22Rv1 (cell line): ENCODE results near the gene SH3PXD2A.

Experiments
- CTCF ChIP-seq: fragments of 450-650 bp; IDR thresholded peaks from 2 replicates; pipeline ENCODE4 v1.5.1; 2017; ENCODE audit warnings: mild to moderate bottlenecking
- ZFX ChIP-seq: fragments of 450-650 bp; IDR thresholded peaks from 2 replicates; pipeline ENCODE4 v1.6.1; 2017; ENCODE audit warnings: antibody characterized with exemption, borderline replicate concordance

GRCh38 chr10:103790580-103790979, 64.8 kb downstream of the SH3PXD2A start:
- TF ChIP-seq CTCF (no peak), ZFX (no peak)
